ENCODE results near the gene DHTKD1. TPM values are rescaled to one million over a fixed set of nuclear protein-coding genes. Genes with fewer than 3 reads are reported as not detected.

The DHTKD1 gene
- total RNA-seq, 5 donors from 2014 or later (not counting 1 experiment from before 2014, with no cell fraction given), result 9.3 to 22.2 (median 14.2) TPM

DNA sequence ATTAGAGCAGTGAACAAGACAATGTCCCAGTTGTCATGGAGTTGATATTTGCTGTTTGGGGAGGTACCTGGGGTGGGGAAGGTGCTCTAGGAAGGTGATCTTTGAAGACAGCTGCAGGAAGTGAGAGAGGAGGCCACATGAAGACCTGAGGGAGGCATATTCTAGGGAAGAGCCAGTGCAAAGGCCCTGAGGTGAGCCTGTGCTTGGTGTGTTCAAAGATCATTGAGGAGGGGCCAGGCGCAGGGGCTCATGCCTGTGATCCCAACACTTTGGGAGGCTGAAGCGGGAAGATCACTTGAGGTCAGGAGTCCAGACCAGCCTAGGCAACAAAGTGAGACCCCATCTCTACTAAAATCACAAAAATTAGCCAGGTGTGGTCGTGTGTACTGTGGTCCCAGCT, 75.8 kb downstream of the DHTKD1 start:
- ATAC-seq (replicated peaks in 1 of 4) (no peak), DNase-seq (no peak)
- H3K36me3 Mint-ChIP-seq, result peaks cover 43% of the 10 kb centered on the region
- H3K4me3 Mint-ChIP-seq, result no peak overlapping the region
- H3K4me1 Mint-ChIP-seq, result no peaks in the 10 kb centered on the region
- ChIA-PET POLR2A (no interaction called here), CTCF (interaction anchor here in 1 of 2 donors (0.6 kb wide), 1 partner anchor 12 kb away, joined by 3 read pairs; no protein-coding TSS in a partner anchor)
- Histone ChIP-seq H3K27ac (ENCODE audit: low read length) (no peak overlapping the region), H3K9me3 (no peaks in the 10 kb centered on the region), H3K27me3 (replicated peaks in 1 of 2; ENCODE audit: control insufficient read depth in 2 of 2, extremely low read depth in 1 of 2, insufficient read depth in 2 of 2, low read length in 1 of 2) (no peaks in the 10 kb centered on the region), H3K4me3 (ENCODE audit: control insufficient read depth in 1 of 2, extremely low read depth in 1 of 2, low read length in 1 of 2) (no peak overlapping the region), H3K4me1 (ENCODE audit: control insufficient read depth in 1 of 2, extremely low read depth in 1 of 2, insufficient read depth in 2 of 2, low read length in 2 of 2) (no peaks in the 10 kb centered on the region), H3K36me3 (ENCODE audit: control insufficient read depth in 2 of 2, extremely low read depth in 1 of 2, insufficient read depth in 1 of 2, low read length in 1 of 2) (peaks cover 17 to 38% of the 10 kb centered on the region in 2 donors)
- no CpG with 5 or more reads among the region's 3 CpGs for WGBS (ENCODE audit: insufficient coverage)
- H3K27me3 Mint-ChIP-seq, result no peaks in the 10 kb centered on the region
- no peaks in the 10 kb centered on the region for H3K9me3 Mint-ChIP-seq
- H3K27ac Mint-ChIP-seq, result no peak overlapping the region

DNA sequence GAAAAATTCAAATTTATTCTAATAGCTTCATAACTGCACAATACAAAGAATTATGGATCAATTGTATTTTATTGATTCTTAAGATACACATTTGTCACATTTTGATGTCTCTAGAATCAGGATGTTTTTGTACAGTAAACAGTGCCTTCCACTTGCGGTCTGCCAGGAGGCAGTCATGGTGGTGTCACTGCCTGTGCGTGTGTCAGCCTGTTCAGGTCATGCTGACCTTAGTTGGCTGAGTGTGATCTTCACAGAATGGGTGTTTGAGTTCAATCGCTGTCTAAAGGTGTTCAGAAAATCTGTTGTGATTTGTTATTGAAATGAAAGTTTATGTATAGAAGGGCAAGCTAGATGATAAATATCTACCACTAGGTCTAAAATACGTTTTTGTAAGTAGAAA, 81.4 kb downstream of the DHTKD1 start:
- Mint-ChIP-seq H3K27me3 (no peaks in the 10 kb centered on the region), H3K36me3 (peaks cover 34% of the 10 kb centered on the region), H3K4me1 (no peaks in the 10 kb centered on the region), H3K9me3 (no peaks in the 10 kb centered on the region), H3K4me3 (no peak overlapping the region), H3K27ac (no peak overlapping the region)
- WGBS (ENCODE audit: insufficient coverage), result 94% methylated on average over 2 of the region's 4 CpGs
- ATAC-seq (replicated peaks in 1 of 4) (no peak), DNase-seq (no peak)
- ChIA-PET POLR2A (no interaction called here), CTCF (no interaction called here)
- no peak overlapping the region for H3K27ac ChIP-seq (ENCODE audit: low read length)
- no peak overlapping the region for H3K4me3 ChIP-seq (ENCODE audit: control insufficient read depth in 1 of 2, extremely low read depth in 1 of 2, low read length in 1 of 2)
- peaks cover 4 to 29% of the 10 kb centered on the region in 2 donors for H3K36me3 ChIP-seq (ENCODE audit: control insufficient read depth in 2 of 2, extremely low read depth in 1 of 2, insufficient read depth in 1 of 2, low read length in 1 of 2)
- H3K9me3 ChIP-seq, result no peaks in the 10 kb centered on the region
- H3K27me3 ChIP-seq (replicated peaks in 1 of 2; ENCODE audit: control insufficient read depth in 2 of 2, extremely low read depth in 1 of 2, insufficient read depth in 2 of 2, low read length in 1 of 2), result no peaks in the 10 kb centered on the region
- no peaks in the 10 kb centered on the region for H3K4me1 ChIP-seq (ENCODE audit: control insufficient read depth in 1 of 2, extremely low read depth in 1 of 2, insufficient read depth in 2 of 2, low read length in 2 of 2)

DNA sequence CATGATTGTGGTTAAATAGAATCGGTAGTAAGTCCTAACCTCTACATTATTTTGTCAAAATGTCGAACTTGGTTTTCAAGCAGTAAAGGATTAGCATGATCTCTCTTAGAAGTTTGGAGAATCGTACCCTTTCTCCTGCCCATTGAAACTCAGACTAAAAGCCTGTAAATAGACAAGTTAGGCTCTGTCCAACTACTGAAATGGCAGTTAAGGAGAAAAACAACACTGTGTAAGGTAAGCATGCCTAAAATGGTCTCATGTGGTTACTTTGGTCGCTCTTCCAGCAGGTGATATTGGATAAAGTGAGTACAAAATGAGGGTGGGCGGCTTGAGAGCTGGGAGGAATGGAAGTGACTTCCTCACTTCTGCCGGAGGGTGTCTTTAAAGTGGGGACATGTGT, 85.8 kb downstream of the DHTKD1 start:
- no peak overlapping the region for H3K27ac ChIP-seq (ENCODE audit: low read length)
- Mint-ChIP-seq H3K27me3 (no peaks in the 10 kb centered on the region), H3K4me1 (no peaks in the 10 kb centered on the region), H3K36me3 (peaks cover 41% of the 10 kb centered on the region), H3K9me3 (no peaks in the 10 kb centered on the region), H3K4me3 (no peak overlapping the region), H3K27ac (no peak overlapping the region)
- H3K36me3 ChIP-seq (ENCODE audit: control insufficient read depth in 2 of 2, extremely low read depth in 1 of 2, insufficient read depth in 1 of 2, low read length in 1 of 2), result peaks cover 7 to 30% of the 10 kb centered on the region in 2 donors
- no peak for ATAC-seq (replicated peaks in 1 of 4)
- DNase-seq, result no peak
- H3K27me3 ChIP-seq (replicated peaks in 1 of 2; ENCODE audit: control insufficient read depth in 2 of 2, extremely low read depth in 1 of 2, insufficient read depth in 2 of 2, low read length in 1 of 2), result no peaks in the 10 kb centered on the region
- WGBS (ENCODE audit: insufficient coverage), result 96% methylated on average over 3 of the region's 6 CpGs
- CTCF ChIA-PET, result no interaction called here
- H3K4me1 ChIP-seq (ENCODE audit: control insufficient read depth in 1 of 2, extremely low read depth in 1 of 2, insufficient read depth in 2 of 2, low read length in 2 of 2), result no peaks in the 10 kb centered on the region
- no peak overlapping the region for H3K4me3 ChIP-seq (ENCODE audit: control insufficient read depth in 1 of 2, extremely low read depth in 1 of 2, low read length in 1 of 2)
- H3K9me3 ChIP-seq, result no peaks in the 10 kb centered on the region
- POLR2A ChIA-PET, result no interaction called here

DNA sequence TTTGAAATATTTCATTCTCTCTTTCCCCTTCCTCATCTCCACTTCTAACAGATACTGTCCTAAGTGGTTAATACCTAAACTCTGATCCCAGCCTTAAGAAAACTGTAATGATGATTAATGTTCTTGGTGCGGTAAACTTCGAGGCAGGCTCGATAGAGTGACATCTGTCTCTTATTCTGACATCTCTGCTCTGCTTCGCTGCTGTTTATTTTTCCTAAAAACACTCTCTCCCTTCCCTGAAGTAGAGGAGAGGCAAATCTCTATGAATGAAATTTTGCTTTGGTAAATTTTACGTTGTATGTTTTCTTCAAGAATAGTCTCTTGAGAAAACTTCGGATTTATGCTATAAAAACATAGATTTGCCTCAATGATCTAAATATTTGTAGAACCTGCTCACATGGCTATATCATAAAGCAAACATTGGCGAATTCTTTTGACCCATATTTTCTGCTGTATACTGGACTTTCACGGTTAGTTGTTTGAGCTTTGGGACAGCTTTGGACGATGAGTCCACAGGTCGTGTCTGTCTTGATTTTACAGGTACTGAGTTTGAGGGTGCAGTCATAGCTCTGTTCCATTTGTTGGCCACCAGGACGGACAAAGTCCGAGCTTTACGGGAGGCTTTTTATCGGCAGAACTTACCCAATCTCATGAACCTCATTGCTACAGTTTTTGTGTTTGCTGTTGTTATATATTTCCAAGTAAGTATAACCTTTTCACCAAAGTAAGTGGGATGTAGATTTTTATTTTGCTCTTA, 87.8 kb downstream of the DHTKD1 start:
- H3K4me1 Mint-ChIP-seq, result no peaks in the 10 kb centered on the region
- no peak overlapping the region for H3K4me3 Mint-ChIP-seq
- Histone ChIP-seq H3K9me3 (no peaks in the 10 kb centered on the region), H3K4me3 (ENCODE audit: control insufficient read depth in 1 of 2, extremely low read depth in 1 of 2, low read length in 1 of 2) (no peak overlapping the region), H3K27me3 (replicated peaks in 1 of 2; ENCODE audit: control insufficient read depth in 2 of 2, extremely low read depth in 1 of 2, insufficient read depth in 2 of 2, low read length in 1 of 2) (no peaks in the 10 kb centered on the region), H3K36me3 (ENCODE audit: control insufficient read depth in 2 of 2, extremely low read depth in 1 of 2, insufficient read depth in 1 of 2, low read length in 1 of 2) (peaks cover 7 to 31% of the 10 kb centered on the region in 2 donors), H3K4me1 (ENCODE audit: control insufficient read depth in 1 of 2, extremely low read depth in 1 of 2, insufficient read depth in 2 of 2, low read length in 2 of 2) (no peaks in the 10 kb centered on the region), H3K27ac (ENCODE audit: low read length) (no peak overlapping the region)
- no CpG with 5 or more reads among the region's 14 CpGs for WGBS (ENCODE audit: insufficient coverage)
- no peaks in the 10 kb centered on the region for H3K27me3 Mint-ChIP-seq
- no peak overlapping the region for H3K27ac Mint-ChIP-seq
- no peak for DNase-seq
- ATAC-seq (replicated peaks in 1 of 4), result no peak
- peaks cover 37% of the 10 kb centered on the region for H3K36me3 Mint-ChIP-seq
- CTCF ChIA-PET, result interaction anchor here in 1 of 2 donors (0.6 kb wide), 1 partner anchor 12 kb away, joined by 3 read pairs; no protein-coding TSS in a partner anchor
- no peaks in the 10 kb centered on the region for H3K9me3 Mint-ChIP-seq
- POLR2A ChIA-PET, result interaction anchor here in 1 of 2 donors (0.5 kb wide), 1 partner anchor 937 kb away, joined by 5 read pairs; no protein-coding TSS in a partner anchor

DNA sequence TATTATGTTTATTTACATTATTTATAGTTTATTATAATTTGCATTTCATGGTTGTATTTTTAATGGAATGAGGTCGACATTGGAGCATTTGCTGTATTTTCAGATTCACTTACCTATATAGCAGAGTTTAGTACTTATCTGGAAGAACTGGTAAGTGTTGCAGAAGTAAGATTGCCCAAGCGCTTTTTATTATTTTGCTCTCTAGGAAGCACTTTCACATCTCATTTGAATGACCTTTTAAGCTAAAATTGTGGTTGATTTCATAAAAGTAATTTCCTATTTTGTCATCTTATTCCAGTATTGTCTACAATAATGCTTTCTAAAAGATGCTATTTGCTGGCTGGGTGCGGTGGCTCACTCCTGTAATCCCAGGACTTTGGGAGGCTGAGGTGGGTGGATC, 89.4 kb downstream of the DHTKD1 start:
- Mint-ChIP-seq H3K4me1 (no peaks in the 10 kb centered on the region), H3K36me3 (peaks cover 45% of the 10 kb centered on the region), H3K4me3 (no peak overlapping the region), H3K27me3 (no peaks in the 10 kb centered on the region), H3K9me3 (no peaks in the 10 kb centered on the region), H3K27ac (no peak overlapping the region)
- Histone ChIP-seq H3K36me3 (ENCODE audit: control insufficient read depth in 2 of 2, extremely low read depth in 1 of 2, insufficient read depth in 1 of 2, low read length in 1 of 2) (peaks cover 7 to 44% of the 10 kb centered on the region in 2 donors), H3K9me3 (no peaks in the 10 kb centered on the region), H3K4me3 (ENCODE audit: control insufficient read depth in 1 of 2, extremely low read depth in 1 of 2, low read length in 1 of 2) (no peak overlapping the region), H3K27ac (ENCODE audit: low read length) (no peak overlapping the region), H3K27me3 (replicated peaks in 1 of 2; ENCODE audit: control insufficient read depth in 2 of 2, extremely low read depth in 1 of 2, insufficient read depth in 2 of 2, low read length in 1 of 2) (no peaks in the 10 kb centered on the region), H3K4me1 (ENCODE audit: control insufficient read depth in 1 of 2, extremely low read depth in 1 of 2, insufficient read depth in 2 of 2, low read length in 2 of 2) (no peaks in the 10 kb centered on the region)
- CTCF ChIA-PET, result no interaction called here
- DNase-seq (no peak), ATAC-seq (replicated peaks in 1 of 4) (no peak)
- no CpG with 5 or more reads among the region's 3 CpGs for WGBS (ENCODE audit: insufficient coverage)
- POLR2A ChIA-PET, result interaction anchor here (0.5 to 0.6 kb wide), 2 partner anchors 19 to 946 kb away, joined by 3 to 6 read pairs; no protein-coding TSS in a partner anchor

DNA sequence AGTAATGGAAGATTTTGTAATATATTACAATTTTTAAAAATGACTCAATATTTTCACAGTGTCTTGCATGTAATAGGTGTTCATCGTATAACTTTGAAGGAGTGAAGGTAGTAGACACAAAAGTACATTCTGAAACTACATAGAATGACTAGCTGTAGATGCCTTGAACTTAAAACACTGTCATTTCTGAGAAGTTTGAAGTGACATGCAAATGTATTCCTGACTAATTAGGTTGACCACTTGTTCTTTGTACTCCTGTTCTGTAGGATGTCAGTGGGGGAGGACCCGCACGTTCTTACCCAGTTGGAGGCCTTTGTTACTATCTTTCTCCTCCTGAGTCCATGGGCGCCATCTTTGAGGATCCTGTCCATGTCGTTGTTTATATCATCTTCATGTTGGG, 91.9 kb downstream of the DHTKD1 start:
- Histone ChIP-seq H3K9me3 (no peaks in the 10 kb centered on the region), H3K36me3 (ENCODE audit: control insufficient read depth in 2 of 2, extremely low read depth in 1 of 2, insufficient read depth in 1 of 2, low read length in 1 of 2) (peaks cover 4 to 57% of the 10 kb centered on the region in 2 donors), H3K4me1 (ENCODE audit: control insufficient read depth in 1 of 2, extremely low read depth in 1 of 2, insufficient read depth in 2 of 2, low read length in 2 of 2) (no peaks in the 10 kb centered on the region), H3K27ac (ENCODE audit: low read length) (no peak overlapping the region), H3K27me3 (replicated peaks in 1 of 2; ENCODE audit: control insufficient read depth in 2 of 2, extremely low read depth in 1 of 2, insufficient read depth in 2 of 2, low read length in 1 of 2) (no peaks in the 10 kb centered on the region), H3K4me3 (ENCODE audit: control insufficient read depth in 1 of 2, extremely low read depth in 1 of 2, low read length in 1 of 2) (no peak overlapping the region)
- ATAC-seq (replicated peaks in 1 of 4) (no peak), DNase-seq (no peak)
- POLR2A ChIA-PET, result no interaction called here
- no peaks in the 10 kb centered on the region for H3K9me3 Mint-ChIP-seq
- no peak overlapping the region for H3K4me3 Mint-ChIP-seq
- H3K27me3 Mint-ChIP-seq, result no peaks in the 10 kb centered on the region
- CTCF ChIA-PET, result no interaction called here
- 80% methylated on average over 2 of the region's 5 CpGs for WGBS (ENCODE audit: insufficient coverage)
- H3K27ac Mint-ChIP-seq, result no peak overlapping the region
- H3K4me1 Mint-ChIP-seq, result no peaks in the 10 kb centered on the region
- peaks cover 43% of the 10 kb centered on the region for H3K36me3 Mint-ChIP-seq

All from T-cell (primary cell).